GM12875 (cell line): Measurements from ENCODE around the gene CCDC24.

ENCODE experiments used
- H3K4me3 ChIP-seq: one replicate; pipeline ENCODE4 v1.5.1; 2011; ENCODE audit warnings: low read depth, low read length, control low read depth
- TF ChIP-seq, protein P1 (sequence below): IDR thresholded peaks from 2 replicates; pipeline ENCODE4 v1.5.1; 2011; ENCODE audit warnings: low read depth, mild to moderate bottlenecking, control low read depth, inconsistent platforms, low read length, moderate library complexity, borderline replicate concordance; ENCODE audit not compliant: insufficient read depth

CCDC24 gene

DNA sequence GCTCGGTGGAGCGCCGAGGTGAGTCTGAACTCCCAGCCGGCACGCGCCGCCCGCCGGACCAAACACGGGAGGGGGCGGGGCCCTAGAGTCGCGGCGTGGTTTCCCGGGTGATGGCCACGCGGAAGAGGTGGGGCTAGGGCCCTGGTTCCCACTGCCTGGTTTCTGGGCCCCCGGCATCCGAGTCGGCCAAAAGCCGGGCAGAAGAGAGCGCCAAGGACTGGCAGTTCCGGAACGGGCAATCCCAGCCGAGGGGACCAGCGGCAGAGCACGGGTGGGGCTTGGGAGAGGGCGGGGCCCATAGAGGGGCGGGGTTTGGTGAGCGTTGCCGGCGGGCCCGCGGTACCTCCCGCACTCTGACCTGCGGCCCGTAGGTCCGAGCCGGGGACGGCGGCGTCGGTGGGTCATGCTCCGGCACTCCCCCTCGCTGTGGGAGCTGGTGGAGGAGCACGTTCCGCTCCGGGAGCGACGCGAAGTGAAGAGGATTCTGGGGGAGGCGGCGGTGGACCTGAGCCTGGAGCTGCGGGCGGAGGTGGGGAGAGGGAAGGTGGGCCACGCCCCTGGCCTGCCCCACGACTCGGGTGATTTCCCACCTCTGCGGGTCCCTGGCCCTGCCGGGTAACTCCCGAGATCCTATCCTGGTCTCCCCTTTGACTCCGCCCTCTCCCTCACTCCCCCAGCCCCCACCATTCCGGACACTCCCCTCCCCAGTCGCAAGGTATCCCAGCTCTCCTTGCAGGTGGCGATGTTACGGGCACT is at the start of gene CCDC24:
Gene CCDC24 (plus strand): TSS at position 124 of the 756 bp plus-strand sequence. CDS start 280 bp downstream, at position 404.
- H3K4me3 ChIP-seq, result peak within 1 kb of the TSS; percentile 69
- TF ChIP-seq, protein P1, sequence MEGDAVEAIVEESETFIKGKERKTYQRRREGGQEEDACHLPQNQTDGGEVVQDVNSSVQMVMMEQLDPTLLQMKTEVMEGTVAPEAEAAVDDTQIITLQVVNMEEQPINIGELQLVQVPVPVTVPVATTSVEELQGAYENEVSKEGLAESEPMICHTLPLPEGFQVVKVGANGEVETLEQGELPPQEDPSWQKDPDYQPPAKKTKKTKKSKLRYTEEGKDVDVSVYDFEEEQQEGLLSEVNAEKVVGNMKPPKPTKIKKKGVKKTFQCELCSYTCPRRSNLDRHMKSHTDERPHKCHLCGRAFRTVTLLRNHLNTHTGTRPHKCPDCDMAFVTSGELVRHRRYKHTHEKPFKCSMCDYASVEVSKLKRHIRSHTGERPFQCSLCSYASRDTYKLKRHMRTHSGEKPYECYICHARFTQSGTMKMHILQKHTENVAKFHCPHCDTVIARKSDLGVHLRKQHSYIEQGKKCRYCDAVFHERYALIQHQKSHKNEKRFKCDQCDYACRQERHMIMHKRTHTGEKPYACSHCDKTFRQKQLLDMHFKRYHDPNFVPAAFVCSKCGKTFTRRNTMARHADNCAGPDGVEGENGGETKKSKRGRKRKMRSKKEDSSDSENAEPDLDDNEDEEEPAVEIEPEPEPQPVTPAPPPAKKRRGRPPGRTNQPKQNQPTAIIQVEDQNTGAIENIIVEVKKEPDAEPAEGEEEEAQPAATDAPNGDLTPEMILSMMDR, result no peak

DNA sequence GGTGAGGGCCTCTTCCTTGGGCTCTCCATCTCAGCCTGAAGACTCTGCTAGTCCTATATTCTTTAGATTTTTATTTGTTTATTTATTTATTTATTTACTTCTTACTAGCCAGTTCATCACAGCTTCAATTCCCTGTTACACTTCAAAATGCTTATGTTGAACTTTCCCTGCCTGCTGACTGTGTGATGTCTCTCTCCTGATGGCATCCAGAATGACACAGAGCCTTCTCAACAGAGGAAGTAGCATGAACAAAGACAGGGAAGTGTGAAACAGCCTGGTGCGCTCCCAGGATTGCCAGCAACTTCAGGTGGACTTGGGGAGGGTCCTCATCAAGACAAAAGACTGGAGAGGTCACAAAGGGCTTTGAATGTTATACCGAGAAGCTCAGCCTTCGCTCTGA is 49.0 kb upstream of the CCDC24 start:
- H3K4me3 ChIP-seq, result no peak overlapping the region
- TF ChIP-seq, protein P1, result no peak

DNA sequence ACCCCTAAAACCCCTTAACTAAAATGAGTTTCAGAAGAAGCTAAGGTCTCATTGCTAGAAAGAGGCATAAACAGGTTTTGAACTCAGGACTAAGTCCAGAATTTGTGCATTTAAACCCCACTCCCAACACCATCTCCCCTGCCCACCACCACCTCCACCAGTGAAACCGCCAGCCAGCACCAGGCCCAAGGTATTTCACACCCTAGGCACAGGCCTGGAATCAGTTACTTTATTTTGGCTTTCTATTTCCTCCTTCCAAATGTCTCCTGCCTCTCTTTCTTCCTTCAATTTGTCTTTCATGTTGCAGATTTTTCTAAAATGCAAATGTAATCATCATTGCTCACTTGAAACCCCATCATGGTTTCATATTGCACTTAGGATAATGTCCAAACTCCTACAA is 46.5 kb upstream of the CCDC24 start:
- TF ChIP-seq, protein P1, result no peak
- H3K4me3 ChIP-seq, result no peak overlapping the region

DNA sequence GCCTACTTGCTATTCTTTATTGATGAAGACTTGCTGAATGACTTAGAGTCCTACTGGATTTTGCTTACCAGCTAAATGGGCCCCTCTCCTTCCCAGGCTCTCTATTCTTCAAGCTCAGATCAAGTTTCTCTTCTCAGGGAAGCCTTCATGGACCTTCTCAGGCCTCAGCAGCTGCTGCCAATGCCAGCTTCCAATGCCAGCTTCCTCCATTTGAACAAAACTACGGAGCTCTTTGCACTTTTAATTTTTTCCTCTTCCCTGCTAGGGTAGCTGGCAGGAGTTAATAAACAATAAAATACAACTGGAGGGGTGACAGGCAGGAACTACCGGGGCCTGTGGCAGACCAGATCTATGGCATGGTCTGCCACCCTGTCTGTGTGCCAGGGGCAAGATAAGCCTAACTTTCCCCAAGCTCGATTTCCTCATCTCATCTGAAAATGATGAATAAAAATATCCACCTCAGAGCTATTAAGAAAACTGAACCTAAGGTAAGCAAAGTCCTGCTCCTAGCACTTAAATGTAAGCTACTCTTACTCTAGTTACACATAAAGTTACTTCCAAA is 45.6 kb upstream of the CCDC24 start:
- H3K4me3 ChIP-seq, result peak overlapping the region; percentile 95
- TF ChIP-seq, protein P1, result no peak

DNA sequence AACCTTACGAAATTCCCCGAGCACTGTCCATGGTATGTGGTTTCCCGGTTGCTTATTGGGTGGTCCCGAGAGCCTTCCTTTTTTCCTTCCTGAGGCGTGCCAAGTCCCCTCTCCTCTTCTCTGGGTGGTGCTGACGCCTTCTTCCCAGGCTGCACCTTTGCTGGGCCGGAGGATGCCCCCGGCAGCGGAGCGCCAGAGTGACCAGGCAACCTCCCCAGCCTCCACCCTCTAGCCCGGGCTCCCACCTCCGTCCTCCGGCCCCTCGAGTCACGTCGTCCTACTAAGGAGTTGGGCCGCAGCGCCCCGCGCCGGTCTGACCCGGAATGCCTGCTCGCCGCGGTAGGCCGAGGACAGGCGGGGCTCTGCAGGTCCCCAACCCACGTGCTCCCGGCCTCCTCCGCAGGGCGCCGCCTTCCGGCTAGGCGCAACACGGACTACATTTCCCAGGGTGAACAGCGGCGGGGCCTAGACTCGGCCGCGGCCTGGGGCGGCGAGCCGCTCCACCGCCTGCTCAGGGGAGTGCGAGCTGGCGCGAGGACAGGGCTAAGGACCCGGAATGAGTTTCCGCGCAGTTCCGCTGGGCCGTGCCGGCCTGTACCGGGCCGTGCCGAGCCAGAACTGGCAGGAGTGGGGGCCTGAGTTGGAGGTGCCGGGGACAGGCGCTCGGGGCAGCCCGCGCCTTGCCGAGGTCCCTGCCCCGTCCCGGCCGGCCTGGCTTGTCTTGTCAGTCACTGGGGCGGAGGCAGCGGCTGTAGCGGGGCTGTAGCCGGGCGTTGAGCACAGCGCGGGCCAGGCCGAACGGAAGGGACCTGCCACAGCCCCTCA is 45.0 kb upstream of the CCDC24 start, which contains the start of gene IPO13:
Gene IPO13 (plus strand): TSS at position 715 of the 825 bp plus-strand sequence. CDS start 651 bp downstream, outside the sequence.
- TF ChIP-seq, protein P1, result peak; percentile 86
- peak within 1 kb of the TSS; percentile 95 for H3K4me3 ChIP-seq

DNA sequence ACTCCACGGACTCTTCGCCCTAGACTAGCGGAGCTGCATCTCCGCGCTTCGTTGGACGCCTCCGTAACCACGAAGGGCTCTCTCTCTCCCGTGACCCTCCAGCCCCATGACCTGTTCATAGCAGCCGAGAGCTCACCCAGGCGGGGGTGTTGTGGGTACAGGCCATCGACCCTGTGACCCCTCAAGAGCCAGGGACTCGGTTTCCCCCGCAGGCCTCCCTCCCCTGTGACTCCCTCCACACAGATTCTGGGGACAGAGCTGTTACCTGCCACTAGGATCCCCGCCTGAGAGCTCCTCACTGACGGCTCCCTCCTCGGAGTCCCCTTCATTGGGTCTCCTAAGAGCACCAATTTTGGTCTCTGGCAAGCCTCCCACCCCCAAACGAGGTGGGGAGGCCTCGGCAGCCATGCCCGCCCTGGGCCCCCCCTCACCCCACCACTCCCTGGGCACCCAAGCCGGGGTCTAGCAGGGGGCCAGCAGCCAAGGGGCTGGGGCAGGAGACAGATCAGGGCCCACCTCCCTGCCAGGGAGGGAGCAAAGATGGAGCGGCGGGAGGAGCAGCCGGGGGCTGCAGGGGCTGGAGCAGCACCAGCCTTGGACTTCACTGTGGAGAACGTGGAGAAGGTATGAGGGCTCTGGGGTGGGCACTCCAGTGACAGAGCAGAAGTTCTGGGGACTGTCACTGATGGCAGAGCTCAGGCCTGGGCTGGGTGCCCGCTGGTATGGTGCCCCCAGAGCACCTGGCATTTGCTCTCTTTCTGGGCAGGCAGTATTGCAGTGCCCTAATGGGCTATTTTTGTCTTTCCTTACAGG is 44.1 kb upstream of the CCDC24 start:
- TF ChIP-seq, protein P1, result no peak
- peak overlapping the region; percentile 95 for H3K4me3 ChIP-seq
